ENCODE data around the gene HCN2. TPM values are rescaled to one million over a fixed set of nuclear protein-coding genes. Genes with fewer than 3 reads are reported as not detected.
"Not testable (repeated sequence)": the region's sequence is repeated elsewhere in the genome, so short reads cannot be mapped to it uniquely, and the experiment has no call there.

The HCN2 gene
- polyA plus RNA-seq, 1 experiment: 1.5 TPM

DNA sequence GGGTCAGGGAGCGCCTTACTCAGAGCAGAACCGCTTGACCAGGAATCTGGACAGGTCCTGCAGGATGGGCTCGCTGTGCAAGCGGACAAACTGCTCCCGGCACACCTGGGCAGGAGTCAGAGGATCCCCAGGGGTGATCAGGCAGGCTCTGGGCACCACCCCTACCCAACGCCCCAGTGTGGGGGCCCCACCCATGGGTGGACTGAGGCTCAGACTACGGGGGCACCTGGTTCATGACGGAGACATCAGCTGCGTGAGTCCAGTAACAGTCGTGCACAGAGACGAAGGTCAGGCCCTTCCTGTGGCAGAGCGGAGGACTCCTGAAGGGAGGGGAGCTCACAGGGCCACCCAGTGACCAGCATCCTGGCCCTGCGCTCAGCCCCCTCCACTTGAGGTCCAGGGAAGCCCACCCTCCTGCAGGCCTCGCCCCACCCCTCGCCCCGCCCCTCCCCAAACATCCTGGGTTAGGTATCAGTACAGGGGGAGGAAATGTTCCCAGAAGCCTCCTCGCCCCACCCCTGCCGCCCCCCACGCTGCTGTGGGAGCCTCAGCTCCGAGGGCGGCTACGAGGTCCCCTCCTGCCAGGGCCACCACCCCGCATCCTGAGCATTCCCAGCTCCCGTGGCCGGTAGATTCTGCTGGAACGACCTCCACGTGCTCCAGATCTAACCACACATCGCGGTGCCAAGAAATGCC, 28.0 kb downstream of the HCN2 start:
- Histone ChIP-seq H3K27me3 (ENCODE audit: control insufficient read depth, insufficient read depth, low read length) (no peaks in the 10 kb centered on the region), H3K4me3 (ENCODE audit: low read depth, low read length) (no peak overlapping the region), H3K36me3 (ENCODE audit: control insufficient read depth, insufficient read depth, low read length) (peaks cover 21% of the 10 kb centered on the region)
- no peak for DNase-seq (ENCODE audit: low read depth)
- TF ChIP-seq, protein P1, sequence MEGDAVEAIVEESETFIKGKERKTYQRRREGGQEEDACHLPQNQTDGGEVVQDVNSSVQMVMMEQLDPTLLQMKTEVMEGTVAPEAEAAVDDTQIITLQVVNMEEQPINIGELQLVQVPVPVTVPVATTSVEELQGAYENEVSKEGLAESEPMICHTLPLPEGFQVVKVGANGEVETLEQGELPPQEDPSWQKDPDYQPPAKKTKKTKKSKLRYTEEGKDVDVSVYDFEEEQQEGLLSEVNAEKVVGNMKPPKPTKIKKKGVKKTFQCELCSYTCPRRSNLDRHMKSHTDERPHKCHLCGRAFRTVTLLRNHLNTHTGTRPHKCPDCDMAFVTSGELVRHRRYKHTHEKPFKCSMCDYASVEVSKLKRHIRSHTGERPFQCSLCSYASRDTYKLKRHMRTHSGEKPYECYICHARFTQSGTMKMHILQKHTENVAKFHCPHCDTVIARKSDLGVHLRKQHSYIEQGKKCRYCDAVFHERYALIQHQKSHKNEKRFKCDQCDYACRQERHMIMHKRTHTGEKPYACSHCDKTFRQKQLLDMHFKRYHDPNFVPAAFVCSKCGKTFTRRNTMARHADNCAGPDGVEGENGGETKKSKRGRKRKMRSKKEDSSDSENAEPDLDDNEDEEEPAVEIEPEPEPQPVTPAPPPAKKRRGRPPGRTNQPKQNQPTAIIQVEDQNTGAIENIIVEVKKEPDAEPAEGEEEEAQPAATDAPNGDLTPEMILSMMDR (IDR thresholded peaks at IDR 0.05; ENCODE audit: insufficient read depth, low read depth, low read length): no peak
- CTCF ChIA-PET: interaction anchor here (1.6 kb wide), 1 partner anchor 116 kb away, joined by 4 read pairs; no protein-coding TSS in a partner anchor
- POLR2A ChIA-PET: no interaction called here

DNA sequence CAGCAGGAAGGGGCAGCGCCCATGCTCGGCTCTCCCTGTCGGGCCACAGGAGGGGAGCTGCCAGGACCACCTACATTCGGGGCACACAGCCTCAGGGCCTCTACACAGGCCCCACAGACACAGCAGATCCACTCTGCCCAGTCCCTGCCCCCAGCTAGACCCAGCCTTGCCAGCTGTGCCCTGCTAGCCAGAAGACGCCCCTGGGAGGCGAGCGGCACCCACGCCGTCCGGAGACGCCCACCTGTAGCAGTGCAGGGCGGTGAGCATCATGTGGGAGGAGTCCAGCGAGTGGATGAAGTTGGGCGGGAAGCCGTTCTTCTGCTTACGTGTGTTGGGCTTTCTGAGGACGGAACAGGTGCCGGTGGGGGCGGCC, 28.6 kb downstream of the HCN2 start:
- DNase-seq (ENCODE audit: low read depth): no peak
- Histone ChIP-seq H3K36me3 (ENCODE audit: control insufficient read depth, insufficient read depth, low read length) (peaks cover 21% of the 10 kb centered on the region), H3K27me3 (ENCODE audit: control insufficient read depth, insufficient read depth, low read length) (no peaks in the 10 kb centered on the region), H3K4me3 (ENCODE audit: low read depth, low read length) (no peak overlapping the region)
- TF ChIP-seq, protein P1 (IDR thresholded peaks at IDR 0.05; ENCODE audit: insufficient read depth, low read depth, low read length): no peak
- POLR2A ChIA-PET: no interaction called here
- CTCF ChIA-PET: interaction anchor here (1.6 kb wide), 1 partner anchor 116 kb away, joined by 4 read pairs; no protein-coding TSS in a partner anchor

DNA sequence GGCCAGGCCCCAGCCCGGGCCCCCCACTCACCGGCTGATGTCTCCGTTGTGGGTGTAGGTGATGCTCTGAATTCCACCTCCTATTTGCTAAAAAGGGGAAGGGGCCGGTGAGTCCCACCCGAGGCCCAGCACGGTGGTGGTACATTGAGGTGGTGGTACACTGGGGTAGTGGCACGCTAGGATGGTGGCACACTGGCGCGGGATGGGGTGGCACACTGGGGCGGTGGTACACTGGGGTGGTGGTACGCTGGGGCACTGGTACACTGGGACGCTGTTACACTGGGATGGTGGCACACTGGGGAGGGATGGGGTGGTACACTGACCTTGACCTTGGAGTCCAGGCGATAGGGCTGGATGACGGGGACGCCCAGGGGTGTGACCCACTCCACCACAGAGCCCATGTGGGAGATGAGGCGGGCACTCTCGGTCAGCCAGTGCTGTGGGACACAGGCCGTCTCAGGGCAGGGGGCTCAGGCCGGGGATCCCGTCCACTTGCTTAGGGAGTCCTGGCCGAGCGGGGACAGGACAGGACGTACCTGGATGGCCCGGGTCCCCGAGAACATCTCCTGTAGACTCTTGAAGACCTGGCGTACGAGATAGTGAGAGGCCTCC, 29.1 kb downstream of the HCN2 start:
- no peaks in the 10 kb centered on the region for H3K27me3 ChIP-seq (ENCODE audit: control insufficient read depth, insufficient read depth, low read length)
- ChIA-PET CTCF (no interaction called here), POLR2A (no interaction called here)
- no peak overlapping the region for H3K4me3 ChIP-seq (ENCODE audit: low read depth, low read length)
- no peak for DNase-seq (ENCODE audit: low read depth)
- H3K36me3 ChIP-seq (ENCODE audit: control insufficient read depth, insufficient read depth, low read length): peaks cover 23% of the 10 kb centered on the region
- TF ChIP-seq, protein P1 (IDR thresholded peaks at IDR 0.05; ENCODE audit: insufficient read depth, low read depth, low read length): no peak

DNA sequence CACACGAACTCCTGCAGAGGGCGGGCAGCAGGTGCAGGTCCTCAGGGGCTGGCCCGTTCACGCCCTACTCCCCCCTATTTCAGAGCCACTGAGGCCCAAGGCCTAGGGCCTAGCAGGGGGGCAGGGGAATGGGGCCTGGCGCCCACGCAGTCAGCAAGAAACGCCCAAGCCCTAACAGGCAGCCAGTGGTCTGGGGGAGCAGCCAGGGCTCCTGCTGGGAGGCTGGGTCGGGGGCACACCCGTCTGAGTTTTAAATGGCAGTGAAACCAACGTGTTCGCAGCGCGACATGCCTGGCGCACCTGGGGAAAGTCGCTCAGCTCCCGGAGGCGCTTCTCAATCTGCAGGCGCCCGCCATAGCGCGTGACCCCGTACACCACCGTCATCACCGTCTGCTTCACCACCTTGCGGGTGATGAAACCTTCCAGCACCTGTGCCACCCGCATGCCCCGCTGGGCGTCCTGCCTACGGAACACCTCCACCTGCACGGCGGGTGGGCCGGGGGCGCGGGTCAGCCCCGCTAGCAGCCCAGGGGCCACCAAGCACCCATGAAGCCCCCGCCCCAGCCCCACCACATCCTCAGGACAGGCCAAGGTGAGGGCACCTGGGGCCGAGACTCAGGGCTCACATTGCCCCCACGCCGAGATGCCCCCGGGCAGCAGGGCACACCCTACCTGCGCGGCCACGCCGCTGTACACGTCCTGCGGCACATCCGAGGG, 29.8 kb downstream of the HCN2 start:
- CTCF ChIA-PET: no interaction called here
- no peaks in the 10 kb centered on the region for H3K27me3 ChIP-seq (ENCODE audit: control insufficient read depth, insufficient read depth, low read length)
- TF ChIP-seq, protein P1 (IDR thresholded peaks at IDR 0.05; ENCODE audit: insufficient read depth, low read depth, low read length): no peak
- H3K36me3 ChIP-seq (ENCODE audit: control insufficient read depth, insufficient read depth, low read length): peaks cover 24% of the 10 kb centered on the region
- no peak overlapping the region for H3K4me3 ChIP-seq (ENCODE audit: low read depth, low read length)
- POLR2A ChIA-PET: no interaction called here
- DNase-seq (ENCODE audit: low read depth): no peak

DNA sequence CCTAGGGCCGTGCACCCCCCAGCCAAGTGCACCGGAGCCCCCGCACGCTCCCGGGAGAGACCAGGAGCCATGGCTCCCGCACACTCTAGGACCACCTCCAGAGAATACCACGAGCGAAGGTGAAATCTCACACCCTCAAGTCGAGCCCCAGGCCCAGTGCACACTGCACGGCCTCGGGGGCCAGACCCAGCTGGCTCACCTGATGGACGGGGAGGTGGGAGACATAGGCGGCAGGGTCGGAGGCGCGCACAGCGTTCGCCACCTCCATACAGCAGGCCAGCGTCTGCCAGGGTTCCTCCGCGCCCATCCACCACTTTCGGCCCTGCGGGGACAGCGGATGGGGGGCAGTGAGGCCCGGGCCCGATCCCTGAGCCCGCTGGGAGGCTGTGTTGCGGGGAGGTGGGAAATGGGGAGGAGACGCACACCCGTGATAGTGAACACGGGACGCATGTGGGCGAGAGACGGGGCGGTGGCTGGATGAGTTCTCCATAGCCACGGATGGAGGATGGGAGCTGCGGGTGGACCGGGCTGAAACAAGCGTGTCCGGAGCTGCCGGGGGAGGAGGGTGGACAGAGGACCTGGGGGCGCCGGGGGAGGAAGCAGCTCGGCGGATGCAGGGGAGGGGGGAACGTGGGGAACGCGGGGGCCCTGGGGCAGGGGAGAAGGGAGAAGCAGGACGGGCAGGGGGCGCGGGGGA, 30.6 kb downstream of the HCN2 start:
- DNase-seq (ENCODE audit: low read depth): no peak
- H3K36me3 ChIP-seq (ENCODE audit: control insufficient read depth, insufficient read depth, low read length): peaks cover 26% of the 10 kb centered on the region
- no peak overlapping the region for H3K4me3 ChIP-seq (ENCODE audit: low read depth, low read length)
- ChIA-PET CTCF (no interaction called here), POLR2A (no interaction called here)
- no peaks in the 10 kb centered on the region for H3K27me3 ChIP-seq (ENCODE audit: control insufficient read depth, insufficient read depth, low read length)
- TF ChIP-seq, protein P1 (IDR thresholded peaks at IDR 0.05; ENCODE audit: insufficient read depth, low read depth, low read length): no peak

DNA sequence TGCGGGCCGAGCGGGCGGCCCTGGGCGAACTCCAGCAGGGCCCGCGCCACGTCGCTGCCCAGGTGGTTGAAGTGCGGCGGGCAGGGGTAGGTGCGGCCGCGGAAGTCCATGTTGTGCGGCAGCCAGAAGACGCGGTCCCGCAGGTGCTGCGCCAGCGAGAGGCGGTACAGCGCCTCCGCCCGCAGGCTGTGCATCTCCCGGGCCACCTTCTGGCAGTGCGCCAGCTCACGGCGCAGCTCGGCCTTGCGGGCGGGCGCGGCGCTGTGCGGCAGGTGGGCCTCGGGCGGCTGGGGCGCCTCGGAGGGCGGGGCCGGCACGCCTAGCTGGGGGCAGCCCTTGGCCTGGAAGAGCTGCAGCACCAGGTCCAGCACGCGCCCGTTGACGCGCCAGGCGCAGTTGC, 31.5 kb downstream of the HCN2 start:
- DNase-seq (ENCODE audit: low read depth); H3K4me3 ChIP-seq (ENCODE audit: low read depth, low read length); POLR2A ChIA-PET; H3K27me3 ChIP-seq (ENCODE audit: control insufficient read depth, insufficient read depth, low read length); CTCF ChIA-PET: not testable (repeated sequence)
- H3K36me3 ChIP-seq (ENCODE audit: control insufficient read depth, insufficient read depth, low read length): peaks cover 27% of the 10 kb centered on the region

Measured in BJ (cell line).